Body of pancreas (tissue), 4 donors: Measurements from ENCODE around the gene SKIL.

Experiments
- CTCF ChIP-seq, 7 experiments: fragments of 450-650 bp in 4 of 7; fragments of 200-600 bp in 3 of 7; sonication (generic) in 3 of 7; IDR thresholded peaks; one replicate each; pipeline ENCODE4 v1.5.1; 2016 to 2019; ENCODE audit warnings: antibody characterized with exemption in 7 of 7
- POLR2A ChIP-seq, 3 donors: fragments of 450-650 bp; IDR thresholded peaks; one replicate each; pipeline ENCODE4 v1.6.1; 2016; ENCODE audit warnings: antibody characterized with exemption in 3 of 3, mild to moderate bottlenecking in 2 of 3

- TF ChIP-seq CTCF (IDR thresholded peaks at IDR 0.05) = no peak
- no peak for TF ChIP-seq POLR2A (IDR thresholded peaks at IDR 0.05)
These were observed 3.4 kb downstream of the SKIL start for GRCh38 chr3:170360916-170361315.
